NCI-H1092 (cell line): ENCODE data around the gene ZFYVE21.
"Not testable (repeated sequence)": the region's sequence is repeated elsewhere in the genome, so short reads cannot be mapped to it uniquely, and the experiment has no call there.

Source experiments
- DNase-seq: peaks from one replicate; lab custom pipeline; 2025; lab: John Stamatoyannopoulos, UW

Gene ZFYVE21

DNA sequence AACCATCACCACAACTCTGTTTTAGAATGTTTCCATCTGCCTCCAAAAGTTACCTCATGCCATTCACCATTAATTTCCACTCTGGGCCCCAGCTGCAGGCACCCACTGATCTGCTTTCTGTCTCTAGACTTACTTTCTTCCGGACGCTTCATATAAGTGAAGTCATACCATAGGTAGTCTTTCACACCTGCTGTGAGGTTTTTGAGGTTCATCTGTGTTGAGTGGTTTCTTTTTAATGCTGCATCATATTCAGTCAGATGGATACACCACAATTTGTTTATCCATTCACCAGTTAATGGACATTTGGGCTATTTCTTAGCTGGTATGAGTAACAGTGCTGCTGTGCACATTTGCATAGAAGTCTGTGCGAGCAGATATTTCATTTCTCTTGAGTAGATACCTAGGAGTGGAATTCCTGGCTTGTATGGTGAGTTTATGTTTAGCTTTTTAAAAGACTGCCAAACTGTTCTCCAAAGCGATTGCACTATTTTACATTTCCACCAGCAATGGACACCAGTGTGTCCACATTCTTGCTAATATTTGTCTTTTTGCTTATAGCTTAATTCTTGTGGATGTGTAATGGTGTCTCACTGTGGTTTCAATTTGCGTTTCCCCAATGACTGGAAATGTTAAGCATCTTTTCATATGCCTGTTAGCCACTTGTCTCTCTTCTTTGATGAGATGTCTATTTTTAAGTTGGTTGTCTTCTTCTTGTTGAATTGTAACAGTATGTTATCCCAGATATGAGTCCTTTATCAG is 48.3 kb downstream of the ZFYVE21 start:
- DNase-seq: no peak

DNA sequence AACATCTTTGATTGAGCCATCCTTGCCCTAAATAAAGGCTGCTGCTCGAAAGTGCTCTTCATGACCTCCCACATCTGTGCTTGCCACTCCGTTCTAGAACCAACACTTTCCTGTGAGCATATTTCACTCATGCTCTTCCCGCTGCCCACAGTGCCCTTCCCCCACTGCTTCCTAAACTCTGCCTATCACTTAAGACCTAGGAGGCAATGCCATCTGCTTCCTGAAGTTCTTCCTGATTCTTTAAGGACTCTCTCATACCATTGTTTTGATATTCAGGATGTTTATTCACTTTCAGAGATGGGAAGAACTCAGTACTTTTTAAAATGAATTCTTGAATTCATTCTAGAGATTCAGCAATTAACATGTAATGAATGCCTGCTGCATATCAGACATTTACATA is 49.9 kb downstream of the ZFYVE21 start:
- DNase-seq: no peak

DNA sequence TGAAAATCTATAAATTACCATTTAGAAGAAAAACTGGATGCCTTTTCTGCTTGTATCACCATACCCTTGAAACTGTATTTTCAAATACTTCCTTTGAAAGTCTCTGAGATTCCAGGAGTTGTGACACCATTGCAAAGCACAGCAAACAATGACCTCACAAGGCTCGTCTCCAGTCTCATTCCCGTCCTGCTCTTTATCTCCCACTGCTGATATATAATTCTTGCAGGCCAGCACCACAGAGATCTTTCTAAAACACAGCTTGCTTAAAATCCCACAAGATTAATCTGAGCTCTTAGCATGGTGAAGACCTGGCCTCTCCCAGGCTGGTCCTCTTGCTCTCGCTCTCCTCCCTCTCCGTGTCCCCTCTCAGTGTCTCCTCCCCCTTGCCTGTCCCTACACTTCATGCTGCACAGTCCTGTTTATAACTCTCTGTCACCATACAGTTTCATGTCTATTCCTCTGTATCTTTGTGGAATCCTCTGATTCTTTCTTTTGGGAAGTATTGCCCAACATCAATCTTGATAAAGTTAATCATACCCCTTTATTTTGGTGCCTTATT is 51.8 kb downstream of the ZFYVE21 start:
- no peak for DNase-seq

DNA sequence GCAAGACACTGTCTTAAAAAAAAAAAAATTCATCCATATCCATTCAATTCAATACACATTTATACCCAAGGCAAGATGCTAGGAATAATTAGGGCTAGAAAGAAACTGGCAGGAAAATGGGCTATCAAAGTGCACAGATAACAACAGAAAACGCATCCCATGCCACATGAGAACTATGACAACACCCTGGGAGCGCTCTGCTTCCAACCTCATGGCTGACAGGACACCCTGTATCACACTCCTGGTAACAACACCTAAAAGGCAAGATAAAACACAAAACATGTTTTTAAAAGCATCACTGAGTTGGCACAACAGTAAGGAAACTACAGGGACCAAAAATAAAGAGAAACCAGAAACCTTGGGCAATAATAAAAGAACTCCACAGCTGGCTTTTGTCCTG is 54.9 kb downstream of the ZFYVE21 start:
- no peak for DNase-seq

DNA sequence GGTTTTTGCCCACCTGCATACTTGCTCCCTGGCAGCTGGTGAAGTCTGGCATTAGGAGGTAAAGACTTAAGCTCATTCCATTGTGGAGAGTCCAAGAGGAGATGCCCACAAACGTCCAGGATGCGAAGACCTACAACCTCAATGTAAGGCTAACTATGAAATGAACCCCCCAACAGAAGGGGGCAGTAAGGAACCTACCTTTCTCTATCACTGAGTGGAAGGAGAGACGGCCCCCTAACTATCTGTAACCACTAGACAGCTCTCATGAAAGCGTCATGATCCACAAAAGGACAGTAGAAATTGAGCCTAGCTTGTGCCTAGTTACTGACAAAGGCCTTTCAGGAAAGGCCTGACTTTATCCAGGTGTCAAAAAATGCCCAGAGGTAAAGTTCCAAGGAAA is 55.3 kb downstream of the ZFYVE21 start:
- no peak for DNase-seq

DNA sequence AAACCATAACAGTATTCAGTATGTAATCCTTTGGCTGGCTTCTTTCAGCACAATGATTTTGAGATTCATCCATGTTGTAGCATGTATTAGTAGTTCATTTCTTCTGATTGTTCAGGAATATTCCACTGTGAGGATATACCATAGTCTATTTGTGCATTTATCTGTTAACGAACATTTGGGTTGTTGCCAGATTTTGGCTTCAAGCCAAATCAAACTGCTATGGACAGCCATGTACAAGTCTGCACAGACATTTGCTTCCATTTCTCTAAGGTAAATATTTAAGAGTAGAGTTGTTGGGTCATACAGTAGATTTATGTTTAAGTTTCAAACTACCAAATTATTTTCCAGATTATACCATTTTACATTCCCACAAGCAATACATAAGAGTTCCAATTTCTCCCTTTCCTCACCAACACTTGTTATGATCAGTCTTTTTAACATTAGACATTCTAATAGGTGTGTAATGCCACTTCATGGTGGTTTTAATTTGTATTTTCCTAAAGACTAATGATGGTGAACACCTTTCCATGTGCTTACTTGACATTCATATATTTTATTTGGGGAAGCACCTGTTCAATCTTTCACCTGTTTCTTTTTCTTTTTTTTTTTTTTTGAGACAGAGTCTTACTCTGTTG is 56.6 kb downstream of the ZFYVE21 start:
- DNase-seq: no peak

DNA sequence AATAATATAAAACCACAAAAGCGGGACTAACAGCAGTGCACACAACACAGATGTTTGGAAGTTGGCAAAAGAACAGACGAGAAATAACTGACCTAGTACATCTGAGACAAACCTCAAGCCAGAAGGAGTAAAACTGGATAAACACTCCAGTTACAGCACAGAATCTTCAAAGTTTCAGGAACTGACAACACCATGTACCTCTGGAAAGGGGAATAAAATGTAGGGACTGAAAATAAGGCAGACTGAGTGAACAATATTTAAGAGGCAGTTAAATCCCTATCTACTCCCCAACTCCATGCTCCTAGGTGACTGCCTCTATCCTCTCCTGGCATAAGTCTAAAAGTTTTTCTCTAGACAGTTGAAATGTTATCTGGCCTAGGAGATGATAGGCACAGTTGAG is 57.9 kb downstream of the ZFYVE21 start:
- DNase-seq: no peak

DNA sequence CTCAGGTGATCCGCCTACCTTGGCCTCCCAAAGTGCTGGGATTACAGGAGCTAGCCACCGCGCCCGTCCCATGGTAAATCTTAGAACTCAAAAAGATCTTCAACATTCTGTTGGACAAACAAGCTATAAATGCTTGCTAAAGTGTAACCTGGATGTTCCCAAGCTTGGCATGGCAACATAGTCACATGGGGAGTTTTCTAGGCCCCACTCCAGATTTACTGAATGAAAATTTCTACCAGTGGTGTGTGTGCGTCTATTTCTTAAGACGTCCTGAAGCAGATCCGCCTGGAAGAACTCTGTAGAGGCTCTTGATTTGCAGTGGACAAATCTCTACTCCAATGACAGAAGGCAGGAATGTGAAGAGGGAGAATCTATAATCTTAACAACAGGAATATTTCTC is 59.9 kb downstream of the ZFYVE21 start:
- DNase-seq: no peak

DNA sequence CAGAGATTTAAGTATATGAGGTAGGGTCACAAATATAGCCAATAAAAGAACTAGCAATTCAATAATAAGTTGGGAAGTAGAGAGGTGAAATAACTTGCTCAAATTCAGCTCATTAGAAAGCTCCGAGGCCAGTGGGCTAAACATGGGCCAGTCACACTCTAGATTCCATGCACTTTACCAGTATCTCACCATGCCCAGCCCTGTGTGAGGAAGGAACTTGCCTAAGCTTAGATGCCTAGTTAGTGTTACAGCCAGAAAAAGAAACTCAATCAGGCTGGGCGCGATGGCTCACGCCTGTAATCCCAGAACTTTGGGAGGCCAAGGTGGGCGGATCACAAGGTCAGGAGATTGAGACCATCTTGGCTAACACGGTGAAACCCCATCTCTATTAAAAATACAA is 60.7 kb downstream of the ZFYVE21 start:
- DNase-seq: not testable (repeated sequence)

DNA sequence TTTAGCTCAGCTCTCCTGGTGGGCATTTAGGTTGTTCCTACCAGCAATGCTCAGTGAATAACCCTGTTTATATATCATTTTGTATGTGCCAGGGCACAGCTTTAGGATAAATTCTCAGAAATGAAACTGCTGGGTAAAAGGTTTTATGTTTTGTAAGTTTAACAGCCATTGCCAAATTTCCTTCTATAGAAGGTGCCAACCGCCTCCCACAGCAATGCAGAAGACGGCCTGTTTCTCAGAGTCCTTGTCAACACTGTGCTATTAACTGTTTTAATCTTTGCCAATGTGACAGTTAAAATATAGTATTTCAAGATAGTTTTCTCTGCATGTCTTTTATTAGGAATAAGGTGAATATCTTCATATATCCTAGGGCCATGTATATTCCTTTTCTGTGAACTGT is 66.8 kb downstream of the ZFYVE21 start:
- no peak for DNase-seq
